Measurements from ENCODE around the gene PIEZO2.

GRCh38 chr18:11078491-11078890, 70.9 kb downstream of the PIEZO2 start:
- TF ChIP-seq, protein P1, sequence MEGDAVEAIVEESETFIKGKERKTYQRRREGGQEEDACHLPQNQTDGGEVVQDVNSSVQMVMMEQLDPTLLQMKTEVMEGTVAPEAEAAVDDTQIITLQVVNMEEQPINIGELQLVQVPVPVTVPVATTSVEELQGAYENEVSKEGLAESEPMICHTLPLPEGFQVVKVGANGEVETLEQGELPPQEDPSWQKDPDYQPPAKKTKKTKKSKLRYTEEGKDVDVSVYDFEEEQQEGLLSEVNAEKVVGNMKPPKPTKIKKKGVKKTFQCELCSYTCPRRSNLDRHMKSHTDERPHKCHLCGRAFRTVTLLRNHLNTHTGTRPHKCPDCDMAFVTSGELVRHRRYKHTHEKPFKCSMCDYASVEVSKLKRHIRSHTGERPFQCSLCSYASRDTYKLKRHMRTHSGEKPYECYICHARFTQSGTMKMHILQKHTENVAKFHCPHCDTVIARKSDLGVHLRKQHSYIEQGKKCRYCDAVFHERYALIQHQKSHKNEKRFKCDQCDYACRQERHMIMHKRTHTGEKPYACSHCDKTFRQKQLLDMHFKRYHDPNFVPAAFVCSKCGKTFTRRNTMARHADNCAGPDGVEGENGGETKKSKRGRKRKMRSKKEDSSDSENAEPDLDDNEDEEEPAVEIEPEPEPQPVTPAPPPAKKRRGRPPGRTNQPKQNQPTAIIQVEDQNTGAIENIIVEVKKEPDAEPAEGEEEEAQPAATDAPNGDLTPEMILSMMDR (IDR thresholded peaks at IDR 0.05), result no peak
- TF ChIP-seq POLR2AphosphoS5 (IDR thresholded peaks at IDR 0.05) (no peak), POLR2A (IDR thresholded peaks at IDR 0.05; ENCODE audit: low read depth) (no peak), EP300 (IDR thresholded peaks at IDR 0.05) (no peak)
